ENCODE results near the gene MAMDC4. TPM values are rescaled to one million over a fixed set of nuclear protein-coding genes. Genes with fewer than 3 reads are reported as not detected.

The MAMDC4 gene
- total RNA-seq, 2 experiments from 2014 or later, result 11.7 to 14.2 TPM

- ChIA-PET CTCF (ENCODE audit: unreplicated experiment) (no interaction called here), POLR2A (no interaction called here)
- DNase-seq (ENCODE audit: low spot score), result no peak
- BruUV-seq (replicated peaks), result no TSS peak
- no peak overlapping the region for H3K4me3 ChIP-seq (ENCODE audit: low read depth, low read length, poor library complexity, severe bottlenecking)
- no peak overlapping the region for H3K27ac ChIP-seq (ENCODE audit: low read depth, low read length, poor library complexity, severe bottlenecking)
- no peaks in the 10 kb centered on the region for H3K79me2 ChIP-seq (ENCODE audit: insufficient read depth, low read depth, low read length)
- no peaks in the 10 kb centered on the region for H3K9me3 ChIP-seq (ENCODE audit: low read length)
- no peaks in the 10 kb centered on the region for H3K4me1 ChIP-seq (ENCODE audit: insufficient read depth, low read length, poor library complexity, severe bottlenecking)
- no peak overlapping the region for H3K4me2 ChIP-seq (ENCODE audit: low read length)
- intact Hi-C loops (cut with micrococcal nuclease; ENCODE audit: unreplicated experiment), result no loop called here
- H4K20me1 ChIP-seq (ENCODE audit: insufficient read depth, low read length), result no peaks in the 10 kb centered on the region
- H3K9me2 ChIP-seq (ENCODE audit: insufficient read depth, low read length), result no peaks in the 10 kb centered on the region
- H2AFZ ChIP-seq (ENCODE audit: low read length), result no peak overlapping the region
- TF ChIP-seq EZH2phosphoT487 (IDR thresholded peaks at IDR 0.05; ENCODE audit: borderline replicate concordance, low read depth, low read length) (no peak), CTCF (conservative IDR thresholded peaks at IDR 0.05; ENCODE audit: low read length) (no peak)
- peaks cover 73% of the 10 kb centered on the region for H3K36me3 ChIP-seq (ENCODE audit: insufficient read depth, low read length)
Observed at GRCh38 chr9:136825295-136826187, 26.6 kb upstream of the MAMDC4 start.

- Histone ChIP-seq H3K4me3 (ENCODE audit: low read depth, low read length, poor library complexity, severe bottlenecking) (no peak overlapping the region), H2AFZ (ENCODE audit: low read length) (no peak overlapping the region), H3K9me2 (ENCODE audit: insufficient read depth, low read length) (no peaks in the 10 kb centered on the region), H3K4me1 (ENCODE audit: insufficient read depth, low read length, poor library complexity, severe bottlenecking) (no peaks in the 10 kb centered on the region), H3K9me3 (ENCODE audit: low read length) (no peaks in the 10 kb centered on the region), H3K27ac (ENCODE audit: low read depth, low read length, poor library complexity, severe bottlenecking) (no peak overlapping the region), H4K20me1 (ENCODE audit: insufficient read depth, low read length) (no peaks in the 10 kb centered on the region), H3K36me3 (ENCODE audit: insufficient read depth, low read length) (peaks cover 75% of the 10 kb centered on the region), H3K79me2 (ENCODE audit: insufficient read depth, low read depth, low read length) (no peaks in the 10 kb centered on the region), H3K4me2 (ENCODE audit: low read length) (no peak overlapping the region)
- no peak for DNase-seq (ENCODE audit: low spot score)
- POLR2A ChIA-PET, result interaction anchor here (1.0 kb wide), 1 partner anchor 10 kb away, joined by 3 read pairs; no protein-coding TSS in a partner anchor
- CTCF ChIA-PET (ENCODE audit: unreplicated experiment), result no interaction called here
- intact Hi-C loops (cut with micrococcal nuclease; ENCODE audit: unreplicated experiment), result no loop called here
- TF ChIP-seq CTCF (conservative IDR thresholded peaks at IDR 0.05; ENCODE audit: low read length) (no peak), EZH2phosphoT487 (IDR thresholded peaks at IDR 0.05; ENCODE audit: borderline replicate concordance, low read depth, low read length) (no peak)
- no TSS peak for BruUV-seq (replicated peaks)
Observed at GRCh38 chr9:136826188-136826541, 26.0 kb upstream of the MAMDC4 start.
